SK-N-SH (cell line): ENCODE data around the gene PHACTR3.

Source experiments
- CHD2 ChIP-seq: fragments of 150-350 bp; IDR thresholded peaks from 2 replicates; pipeline ENCODE4 v1.6.1; 2018; ENCODE audit warnings: low read length; ENCODE audit not compliant: partially characterized antibody
- EP300 ChIP-seq, 2 experiments: IDR thresholded peaks; 2 replicates each; pipeline versions ENCODE4 v1.4.0 to v1.6.1; 2012; ENCODE audit warnings: borderline replicate concordance in 1 of 2, low read depth in 1 of 2, low read length in 1 of 2
- EZH2phosphoT487 ChIP-seq: fragments of 200-600 bp; sonication (generic); IDR thresholded peaks from 2 replicates; pipeline ENCODE4 v1.6.1; 2017; ENCODE audit warnings: low read depth, mixed run types, mild to moderate bottlenecking, antibody characterized with exemption, moderate library complexity, borderline replicate concordance
- FOXM1 ChIP-seq: IDR thresholded peaks from 2 replicates; pipeline ENCODE4 v1.4.0; 2012; ENCODE audit warnings: low read depth, mild to moderate bottlenecking
- GABPA ChIP-seq: IDR thresholded peaks from 2 replicates; pipeline ENCODE4 v1.4.0; 2012; ENCODE audit warnings: low read depth, mild to moderate bottlenecking
- MEF2A ChIP-seq: IDR thresholded peaks from 2 replicates; pipeline ENCODE4 v1.4.0; 2012; ENCODE audit warnings: low read depth, borderline replicate concordance
- POLR2AphosphoS5 ChIP-seq: IDR thresholded peaks from 2 replicates; pipeline ENCODE4 v1.6.1; 2012; ENCODE audit warnings: low read depth, low read length
- RFX5 ChIP-seq: IDR thresholded peaks from 2 replicates; pipeline ENCODE4 v1.6.1; 2012; ENCODE audit warnings: mild to moderate bottlenecking, improper control_type of control experiment, low read length
- SMC3 ChIP-seq: IDR thresholded peaks from 2 replicates; pipeline ENCODE4 v1.6.1; 2012; ENCODE audit warnings: low read depth, low read length, improper control_type of control experiment
- TAF1 ChIP-seq: IDR thresholded peaks from 2 replicates; pipeline ENCODE4 v1.6.1; 2012; ENCODE audit warnings: low read depth, mild to moderate bottlenecking, low read length, moderate library complexity, borderline replicate concordance
- YY1 ChIP-seq: IDR thresholded peaks from 2 replicates; pipeline ENCODE4 v1.4.0; 2012; ENCODE audit warnings: low read depth, mild to moderate bottlenecking
- TF ChIP-seq, protein P1 (sequence below): fragments of 200-600 bp; sonication (generic); IDR thresholded peaks from 2 replicates; pipeline ENCODE4 v1.6.1; 2017; ENCODE audit warnings: antibody characterized with exemption, mild to moderate bottlenecking, moderate library complexity
- TF ChIP-seq, protein P2 (sequence below): IDR thresholded peaks from 2 replicates; pipeline ENCODE4 v1.6.1; 2012; ENCODE audit warnings: mild to moderate bottlenecking, low read depth, low read length, moderate library complexity
- TF ChIP-seq, protein P3 (sequence below): IDR thresholded peaks from 2 replicates; pipeline ENCODE4 v1.4.0; 2012; ENCODE audit warnings: low read depth

DNA sequence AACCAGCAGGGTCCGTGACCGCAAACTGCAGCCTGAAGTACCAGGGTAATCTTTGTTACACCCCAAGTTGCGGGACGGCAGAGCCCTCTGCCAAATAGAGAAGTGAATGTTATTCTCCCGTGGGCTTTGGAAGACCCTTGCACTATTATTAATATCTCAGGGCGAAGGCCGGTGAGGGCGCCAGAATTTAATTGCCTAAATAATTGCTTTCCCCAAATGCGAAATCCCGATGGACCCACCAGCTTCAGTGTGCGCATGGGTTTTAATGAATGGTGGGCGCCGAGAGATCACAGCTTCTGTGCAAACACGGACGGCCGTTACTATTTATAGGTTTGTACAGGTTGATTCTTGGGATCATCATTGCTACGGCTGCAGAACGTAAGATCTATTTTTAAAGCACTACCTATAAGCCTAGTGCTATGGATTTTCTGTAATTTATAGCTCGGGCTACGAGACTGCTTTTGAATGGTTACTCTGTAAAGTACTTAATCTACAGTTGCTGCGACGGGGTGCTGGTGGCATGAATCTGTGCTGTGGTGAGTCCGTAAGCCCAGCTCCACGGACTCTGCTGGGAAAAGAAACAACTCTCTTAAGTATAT is 15.2 kb upstream of the PHACTR3 start:
- TF ChIP-seq, protein P1, sequence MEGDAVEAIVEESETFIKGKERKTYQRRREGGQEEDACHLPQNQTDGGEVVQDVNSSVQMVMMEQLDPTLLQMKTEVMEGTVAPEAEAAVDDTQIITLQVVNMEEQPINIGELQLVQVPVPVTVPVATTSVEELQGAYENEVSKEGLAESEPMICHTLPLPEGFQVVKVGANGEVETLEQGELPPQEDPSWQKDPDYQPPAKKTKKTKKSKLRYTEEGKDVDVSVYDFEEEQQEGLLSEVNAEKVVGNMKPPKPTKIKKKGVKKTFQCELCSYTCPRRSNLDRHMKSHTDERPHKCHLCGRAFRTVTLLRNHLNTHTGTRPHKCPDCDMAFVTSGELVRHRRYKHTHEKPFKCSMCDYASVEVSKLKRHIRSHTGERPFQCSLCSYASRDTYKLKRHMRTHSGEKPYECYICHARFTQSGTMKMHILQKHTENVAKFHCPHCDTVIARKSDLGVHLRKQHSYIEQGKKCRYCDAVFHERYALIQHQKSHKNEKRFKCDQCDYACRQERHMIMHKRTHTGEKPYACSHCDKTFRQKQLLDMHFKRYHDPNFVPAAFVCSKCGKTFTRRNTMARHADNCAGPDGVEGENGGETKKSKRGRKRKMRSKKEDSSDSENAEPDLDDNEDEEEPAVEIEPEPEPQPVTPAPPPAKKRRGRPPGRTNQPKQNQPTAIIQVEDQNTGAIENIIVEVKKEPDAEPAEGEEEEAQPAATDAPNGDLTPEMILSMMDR = no peak
- TF ChIP-seq FOXM1 (no peak), POLR2AphosphoS5 (no peak), TAF1 (no peak), RFX5 (no peak), CHD2 (no peak), EZH2phosphoT487 (no peak), SMC3 (no peak), EP300 (IDR thresholded peaks at IDR 0.05; ENCODE audit: borderline replicate concordance in 1 of 2, low read depth in 1 of 2, low read length in 1 of 2) (no peak), GABPA (no peak), YY1 (no peak), MEF2A (no peak)
- TF ChIP-seq, protein P2, sequence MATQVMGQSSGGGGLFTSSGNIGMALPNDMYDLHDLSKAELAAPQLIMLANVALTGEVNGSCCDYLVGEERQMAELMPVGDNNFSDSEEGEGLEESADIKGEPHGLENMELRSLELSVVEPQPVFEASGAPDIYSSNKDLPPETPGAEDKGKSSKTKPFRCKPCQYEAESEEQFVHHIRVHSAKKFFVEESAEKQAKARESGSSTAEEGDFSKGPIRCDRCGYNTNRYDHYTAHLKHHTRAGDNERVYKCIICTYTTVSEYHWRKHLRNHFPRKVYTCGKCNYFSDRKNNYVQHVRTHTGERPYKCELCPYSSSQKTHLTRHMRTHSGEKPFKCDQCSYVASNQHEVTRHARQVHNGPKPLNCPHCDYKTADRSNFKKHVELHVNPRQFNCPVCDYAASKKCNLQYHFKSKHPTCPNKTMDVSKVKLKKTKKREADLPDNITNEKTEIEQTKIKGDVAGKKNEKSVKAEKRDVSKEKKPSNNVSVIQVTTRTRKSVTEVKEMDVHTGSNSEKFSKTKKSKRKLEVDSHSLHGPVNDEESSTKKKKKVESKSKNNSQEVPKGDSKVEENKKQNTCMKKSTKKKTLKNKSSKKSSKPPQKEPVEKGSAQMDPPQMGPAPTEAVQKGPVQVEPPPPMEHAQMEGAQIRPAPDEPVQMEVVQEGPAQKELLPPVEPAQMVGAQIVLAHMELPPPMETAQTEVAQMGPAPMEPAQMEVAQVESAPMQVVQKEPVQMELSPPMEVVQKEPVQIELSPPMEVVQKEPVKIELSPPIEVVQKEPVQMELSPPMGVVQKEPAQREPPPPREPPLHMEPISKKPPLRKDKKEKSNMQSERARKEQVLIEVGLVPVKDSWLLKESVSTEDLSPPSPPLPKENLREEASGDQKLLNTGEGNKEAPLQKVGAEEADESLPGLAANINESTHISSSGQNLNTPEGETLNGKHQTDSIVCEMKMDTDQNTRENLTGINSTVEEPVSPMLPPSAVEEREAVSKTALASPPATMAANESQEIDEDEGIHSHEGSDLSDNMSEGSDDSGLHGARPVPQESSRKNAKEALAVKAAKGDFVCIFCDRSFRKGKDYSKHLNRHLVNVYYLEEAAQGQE = no peak
- TF ChIP-seq, protein P3, sequence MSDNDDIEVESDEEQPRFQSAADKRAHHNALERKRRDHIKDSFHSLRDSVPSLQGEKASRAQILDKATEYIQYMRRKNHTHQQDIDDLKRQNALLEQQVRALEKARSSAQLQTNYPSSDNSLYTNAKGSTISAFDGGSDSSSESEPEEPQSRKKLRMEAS = no peak
